Right lobe of liver (tissue), 4 donors: ENCODE measurements around the gene TMC2.

Experiments used
- POLR2A ChIP-seq: fragments of 450-650 bp; IDR thresholded peaks from one replicate; pipeline ENCODE4 v1.6.1; 2017; ENCODE audit warnings: antibody characterized with exemption, mild to moderate bottlenecking
- TF ChIP-seq, protein P1 (sequence below), 4 donors: fragments of 200-600 bp in 3 of 4; fragments of 450-650 bp in 1 of 4; IDR thresholded peaks; one replicate each; pipeline versions ENCODE4 v1.5.1 to v1.8.0; 2016 to 2022; ENCODE audit warnings: antibody characterized with exemption in 4 of 4, mild to moderate bottlenecking in 2 of 4
- donor health status: DM: no; HTN: no; CAD: no.
- donor health status: DM: no; HTN: no; CAD: no.
- donor health status: DM: no; HTN: yes; CAD: no.

GRCh38 chr20:2538931-2539720, 2.8 kb downstream of the TMC2 start:
- no peak for TF ChIP-seq POLR2A
- TF ChIP-seq, protein P1, sequence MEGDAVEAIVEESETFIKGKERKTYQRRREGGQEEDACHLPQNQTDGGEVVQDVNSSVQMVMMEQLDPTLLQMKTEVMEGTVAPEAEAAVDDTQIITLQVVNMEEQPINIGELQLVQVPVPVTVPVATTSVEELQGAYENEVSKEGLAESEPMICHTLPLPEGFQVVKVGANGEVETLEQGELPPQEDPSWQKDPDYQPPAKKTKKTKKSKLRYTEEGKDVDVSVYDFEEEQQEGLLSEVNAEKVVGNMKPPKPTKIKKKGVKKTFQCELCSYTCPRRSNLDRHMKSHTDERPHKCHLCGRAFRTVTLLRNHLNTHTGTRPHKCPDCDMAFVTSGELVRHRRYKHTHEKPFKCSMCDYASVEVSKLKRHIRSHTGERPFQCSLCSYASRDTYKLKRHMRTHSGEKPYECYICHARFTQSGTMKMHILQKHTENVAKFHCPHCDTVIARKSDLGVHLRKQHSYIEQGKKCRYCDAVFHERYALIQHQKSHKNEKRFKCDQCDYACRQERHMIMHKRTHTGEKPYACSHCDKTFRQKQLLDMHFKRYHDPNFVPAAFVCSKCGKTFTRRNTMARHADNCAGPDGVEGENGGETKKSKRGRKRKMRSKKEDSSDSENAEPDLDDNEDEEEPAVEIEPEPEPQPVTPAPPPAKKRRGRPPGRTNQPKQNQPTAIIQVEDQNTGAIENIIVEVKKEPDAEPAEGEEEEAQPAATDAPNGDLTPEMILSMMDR (IDR thresholded peaks at IDR 0.05): no peak
